Activated CD4-positive, alpha-beta T cell treated with anti-CD3 and anti-CD28 coated beads for 1 hour (primary cell): ENCODE results near the gene TMEM175.

ENCODE experiments used
- DNase-seq: peaks from one replicate; pipeline ENCODE4 v3.0.0-alpha.2; 2020

The TMEM175 gene

DNA sequence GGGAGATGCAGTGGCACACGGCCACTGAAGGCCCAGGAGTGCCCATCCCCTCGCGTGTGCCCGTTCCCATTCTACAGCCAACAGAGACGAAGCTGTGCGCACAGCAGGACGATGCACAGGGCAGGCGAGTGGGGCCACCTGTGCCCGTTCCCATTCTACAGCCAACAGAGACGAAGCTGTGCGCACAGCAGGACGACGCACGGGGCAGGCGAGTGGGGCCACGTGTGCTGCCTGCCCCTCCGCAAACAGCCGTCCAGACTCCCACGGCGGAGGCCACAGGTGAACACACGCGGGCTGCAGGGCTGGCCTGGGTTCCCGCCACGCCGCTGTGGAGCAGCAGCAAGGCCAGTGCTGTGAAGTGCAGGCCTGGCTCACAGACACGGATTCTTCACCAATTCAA, 32.2 kb upstream of the TMEM175 start:
- DNase-seq: no peak

DNA sequence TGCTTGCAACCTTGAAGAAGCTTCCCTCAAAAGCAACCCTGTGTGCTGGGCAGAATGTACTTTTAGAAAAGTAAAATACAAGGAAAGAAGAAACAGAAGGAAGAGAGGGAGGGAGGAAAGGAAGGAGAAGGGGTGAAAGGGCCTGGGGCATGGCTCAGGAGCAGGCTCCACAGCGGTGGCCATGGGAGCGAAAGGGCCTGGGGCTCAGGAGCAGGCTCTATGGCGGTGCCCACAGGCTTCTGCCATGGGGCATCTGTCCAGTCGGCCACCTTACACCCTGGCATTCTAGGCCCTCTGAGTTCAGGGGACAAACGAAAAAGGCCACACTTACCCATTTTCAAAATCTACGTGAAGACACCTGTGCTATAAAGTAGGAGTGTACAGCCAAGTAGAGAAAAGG, 31.5 kb upstream of the TMEM175 start:
- DNase-seq: no peak

DNA sequence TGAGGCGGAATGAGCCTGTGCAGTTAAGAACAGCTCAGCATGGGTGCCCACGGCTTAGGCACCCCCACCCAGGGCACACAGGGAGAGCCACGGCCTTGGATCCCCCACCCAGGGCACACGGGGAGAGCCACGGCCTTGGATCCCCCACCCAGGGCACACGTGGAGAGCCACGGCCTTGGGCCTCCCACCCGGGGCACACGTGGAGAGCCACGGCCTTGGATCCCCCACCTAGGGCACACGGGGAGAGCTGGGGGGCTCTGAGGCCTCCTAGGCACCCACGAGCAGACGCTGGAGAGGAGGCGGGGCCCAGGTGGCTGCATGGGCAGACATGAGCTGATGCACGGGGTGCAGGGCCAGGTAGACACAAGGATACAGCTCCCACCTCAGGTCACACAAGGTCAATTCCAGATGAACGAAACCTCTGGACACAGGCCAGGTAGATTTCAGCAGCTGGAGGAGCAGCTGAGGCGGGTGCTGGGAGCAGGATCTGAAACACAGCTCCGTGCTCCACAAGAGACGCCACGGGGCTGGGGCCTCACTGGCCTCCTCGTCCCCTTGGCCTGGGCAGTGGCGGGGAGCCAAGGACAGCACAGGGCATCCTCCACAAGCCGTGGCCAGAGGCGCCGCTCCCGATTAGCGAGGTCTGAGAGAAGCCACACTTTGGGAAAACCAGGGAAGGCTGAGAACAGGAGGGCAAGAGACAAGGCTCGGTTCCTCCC, 30.9 kb upstream of the TMEM175 start:
- no peak for DNase-seq

DNA sequence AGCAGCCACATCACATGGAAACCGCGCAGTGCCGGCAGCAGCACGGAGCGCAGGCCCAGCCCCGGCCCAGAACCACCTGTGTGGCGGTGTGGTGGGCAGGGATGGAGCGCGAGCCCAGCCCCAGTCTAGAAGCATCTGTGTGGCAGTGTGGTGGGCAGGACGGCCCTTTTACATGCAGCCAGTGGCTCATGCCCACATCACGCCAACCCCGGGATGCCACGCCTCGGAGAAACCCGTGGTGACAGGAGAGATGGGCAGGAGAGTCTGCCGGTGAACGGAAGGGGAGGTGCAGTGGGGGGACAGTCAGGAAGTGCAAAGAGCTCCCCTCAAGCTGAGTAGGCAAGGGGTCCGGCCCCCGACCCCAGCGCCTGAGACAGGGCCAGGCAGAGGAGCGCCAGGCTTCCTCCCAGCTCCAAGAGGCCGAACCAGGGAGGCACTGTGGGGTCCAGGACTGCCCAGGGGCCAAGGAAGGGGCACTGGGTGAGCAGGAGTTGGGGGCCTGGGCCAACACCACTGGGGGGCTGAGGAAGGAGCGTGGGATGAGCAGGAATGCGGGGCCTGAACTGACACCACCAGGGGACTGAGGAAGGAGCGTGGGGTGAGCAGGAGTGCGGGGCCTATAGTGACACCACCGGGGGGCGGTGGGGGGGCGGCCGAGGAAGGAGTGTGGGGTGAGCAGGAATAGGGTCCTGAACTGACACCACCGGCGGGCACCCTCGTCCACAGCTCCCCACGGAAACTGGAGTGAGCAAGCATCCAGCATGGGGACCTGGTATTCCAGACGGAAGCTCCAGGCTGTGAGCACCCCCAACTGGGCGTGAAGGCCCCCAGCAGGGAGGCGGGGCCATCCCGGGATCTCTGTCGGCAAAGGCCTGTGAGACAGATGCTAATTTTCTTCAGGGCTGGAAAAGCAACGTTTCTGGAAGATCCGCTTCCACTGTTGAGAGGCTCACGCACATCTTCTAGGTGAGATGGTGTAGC, 28.9 kb upstream of the TMEM175 start:
- DNase-seq: no peak

DNA sequence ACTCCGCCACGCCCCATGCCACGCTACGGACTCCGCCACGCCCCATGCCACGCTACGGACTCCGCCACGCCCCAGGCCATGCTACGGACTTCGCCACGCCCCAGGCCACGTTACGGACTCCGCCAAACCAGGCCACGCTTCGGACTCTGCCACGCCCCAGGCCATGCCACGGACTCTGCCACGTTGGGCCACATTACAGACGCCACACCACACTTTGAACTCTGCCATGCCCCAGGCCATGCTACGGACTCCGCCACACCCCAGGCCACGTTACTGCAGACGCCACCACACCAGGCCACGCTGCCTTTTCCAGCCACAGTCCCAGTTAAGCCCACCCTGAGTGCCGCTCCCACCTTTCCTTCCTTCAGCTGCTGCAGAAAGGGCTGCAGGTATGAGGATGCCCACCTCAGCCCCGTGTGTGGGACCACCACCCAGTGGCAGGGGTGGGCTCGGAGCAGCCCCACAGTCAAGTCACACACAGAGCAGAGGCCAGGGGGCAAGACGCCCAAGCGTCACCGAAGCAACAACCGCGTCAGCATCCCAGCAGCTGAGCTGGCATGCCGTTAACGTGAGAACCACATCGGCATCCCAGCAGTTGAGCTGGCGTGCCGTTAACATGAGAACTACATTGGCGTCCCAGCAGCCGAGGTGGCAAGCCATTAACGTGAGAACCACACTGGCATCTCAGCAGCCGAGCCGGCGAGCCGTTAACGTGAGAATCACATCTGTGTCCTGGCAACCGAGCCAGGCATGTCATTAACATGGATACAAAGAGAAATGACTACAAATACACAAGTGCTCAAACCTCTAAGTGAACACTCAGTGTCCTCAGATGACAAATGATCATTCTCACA, 26.5 kb upstream of the TMEM175 start:
- DNase-seq: no peak

DNA sequence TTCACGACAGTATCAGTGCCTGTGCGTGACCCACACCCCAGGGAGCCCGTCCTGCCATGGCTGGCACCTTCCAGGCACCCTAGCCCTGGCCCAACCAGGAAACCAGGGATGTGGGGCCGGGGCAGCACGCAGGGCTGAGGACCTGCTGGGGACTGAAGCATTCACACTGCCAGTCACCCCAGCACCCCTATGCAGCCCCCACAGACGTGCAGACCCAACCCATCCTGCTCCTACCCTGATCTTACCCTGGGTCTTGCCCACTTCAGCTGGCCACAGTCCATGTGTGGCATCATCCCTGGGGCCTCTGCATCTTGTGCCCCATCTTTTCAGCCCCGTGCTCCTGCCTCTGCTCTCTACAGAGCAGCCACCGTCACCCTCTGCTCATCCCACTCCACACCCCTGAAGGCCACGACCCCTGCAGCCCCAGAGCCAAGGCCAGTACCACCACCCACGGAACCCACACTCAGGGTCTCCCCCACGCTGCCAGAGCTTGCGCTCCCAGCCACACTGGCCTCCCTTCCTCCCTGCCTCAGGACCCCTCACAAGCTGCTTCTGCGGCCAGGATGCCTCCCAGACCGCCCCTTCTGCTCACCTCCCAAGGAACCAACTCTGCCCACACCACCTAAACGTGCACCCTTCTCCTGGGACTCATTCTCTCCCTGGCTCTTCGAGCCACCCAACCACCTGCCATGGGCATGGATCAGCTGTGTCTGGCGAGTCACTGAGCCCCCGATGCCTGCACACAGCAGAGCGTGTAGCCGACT, 25.7 kb upstream of the TMEM175 start:
- DNase-seq: no peak

DNA sequence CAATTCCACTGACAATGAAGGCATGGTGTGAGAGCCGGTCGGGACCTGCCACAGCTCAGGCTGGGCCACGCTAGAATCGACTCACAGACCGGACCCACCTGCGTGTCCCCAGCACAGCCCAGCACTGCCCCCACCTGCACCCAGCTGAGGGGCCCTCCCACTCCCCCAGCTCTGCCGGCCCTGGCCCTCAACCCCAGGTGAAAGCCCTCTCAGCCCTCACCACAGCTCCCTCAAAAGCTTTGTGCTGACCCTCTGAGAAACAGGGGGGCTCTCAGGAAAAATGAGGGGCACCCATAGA, 25.2 kb upstream of the TMEM175 start:
- no peak for DNase-seq

DNA sequence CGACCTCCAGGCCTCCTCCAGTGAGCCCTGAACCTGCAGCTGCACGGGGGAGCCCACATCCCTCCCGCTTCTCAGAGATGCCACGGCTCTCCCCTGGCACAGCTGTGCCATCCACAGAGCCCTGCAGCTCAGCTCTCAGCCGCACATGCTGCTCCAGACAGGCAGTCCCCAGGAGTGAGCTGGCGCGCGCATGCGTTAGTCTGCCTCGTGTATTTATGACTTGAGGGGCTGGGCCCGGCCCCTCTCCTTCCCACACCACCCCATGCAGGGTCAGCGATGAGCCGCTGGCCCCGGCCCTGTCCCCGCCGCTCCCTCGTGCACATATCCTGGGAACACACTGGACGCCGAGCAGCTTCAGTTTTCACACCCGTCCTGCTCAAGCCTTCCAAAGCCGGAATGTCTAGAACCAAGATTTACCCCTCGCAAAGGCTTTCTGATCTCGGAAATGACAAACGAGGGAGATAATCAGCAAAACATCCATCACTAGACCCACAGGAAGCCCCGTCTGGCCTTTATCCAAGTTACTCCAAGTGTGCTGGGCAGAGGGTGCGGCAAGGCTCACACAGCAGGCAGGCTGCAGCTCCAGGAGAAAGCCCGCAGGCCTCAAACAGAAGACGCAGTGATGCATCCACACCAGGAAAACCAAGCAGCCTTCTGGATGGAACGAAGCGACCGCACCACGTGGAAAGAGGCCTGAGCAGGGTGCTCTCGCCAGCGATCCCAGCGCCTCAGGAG, 24.4 kb upstream of the TMEM175 start:
- no peak for DNase-seq

DNA sequence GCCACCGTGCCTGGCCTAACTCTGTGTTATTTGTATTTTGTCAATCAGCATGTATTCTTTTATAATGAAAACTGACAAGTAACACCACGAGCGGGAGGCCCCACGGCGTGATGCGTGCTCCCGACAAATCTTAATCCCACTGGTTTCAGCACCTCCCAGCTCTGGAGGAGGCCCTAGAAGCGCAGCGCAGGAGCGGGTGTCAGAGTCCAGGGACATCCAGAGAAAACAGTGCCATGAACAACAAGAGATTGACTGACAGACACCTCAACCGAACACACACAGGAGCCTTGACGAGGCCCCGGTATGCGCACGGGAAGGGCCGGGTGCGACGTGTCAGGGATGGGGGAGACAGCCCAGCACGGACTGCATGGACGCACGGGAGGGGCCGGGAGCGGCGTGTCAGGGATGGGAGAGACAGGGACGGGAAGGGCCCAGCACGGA, 23.1 kb upstream of the TMEM175 start:
- DNase-seq: no peak

DNA sequence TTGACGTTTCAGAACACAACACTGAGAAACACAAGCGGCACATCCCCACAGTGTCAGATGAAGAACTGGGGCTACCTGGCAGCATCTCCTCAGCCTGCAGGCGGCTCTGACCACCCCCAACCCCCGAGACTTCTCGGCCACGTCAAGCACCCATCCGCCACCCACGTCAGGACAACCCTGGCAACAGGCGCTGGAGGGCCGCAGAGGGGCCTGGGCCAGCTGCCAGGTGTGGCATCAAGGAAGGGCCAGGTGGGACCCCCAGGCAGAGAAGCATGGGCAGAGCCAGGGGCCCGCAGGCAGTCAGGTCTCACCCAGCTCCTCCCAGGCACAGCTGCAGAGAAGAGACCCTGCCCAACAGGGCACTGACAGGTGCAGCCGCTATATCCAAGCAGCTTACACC, 22.4 kb upstream of the TMEM175 start:
- no peak for DNase-seq

DNA sequence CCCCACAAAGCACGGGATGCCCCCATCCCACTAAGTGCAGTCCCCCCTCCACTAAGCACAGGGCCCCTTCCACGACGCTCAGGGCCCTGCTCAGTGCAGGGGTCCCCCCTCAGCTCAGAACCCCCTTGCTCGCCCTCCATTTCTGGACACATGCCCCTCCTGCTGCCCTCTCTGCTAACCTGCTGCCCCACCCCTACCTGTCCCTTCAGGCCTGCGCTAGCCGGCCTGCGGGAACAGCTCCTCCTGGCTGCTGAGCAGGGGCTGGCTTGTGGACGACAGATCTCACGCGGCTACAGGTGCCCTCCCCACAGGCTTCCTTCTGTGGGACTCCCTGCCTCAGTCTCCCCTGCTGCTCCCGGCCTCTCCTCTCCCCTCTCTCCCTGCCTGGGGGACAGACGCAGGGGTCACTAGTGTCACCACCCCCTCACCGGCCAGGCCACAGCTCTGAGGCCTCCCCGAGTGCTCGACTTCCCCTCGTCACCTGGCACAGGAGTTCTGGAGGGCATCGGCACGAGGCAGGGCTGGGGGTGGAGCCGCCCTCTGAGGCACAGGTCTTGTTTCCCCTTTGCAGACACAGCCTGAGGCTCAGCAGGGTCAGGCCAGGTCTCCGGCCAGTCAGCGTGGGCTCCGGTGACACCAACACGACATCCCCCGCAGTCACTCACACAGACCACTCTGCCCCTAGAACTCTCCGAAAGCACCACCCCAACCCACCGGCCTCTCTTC, 21.7 kb upstream of the TMEM175 start:
- DNase-seq: no peak

DNA sequence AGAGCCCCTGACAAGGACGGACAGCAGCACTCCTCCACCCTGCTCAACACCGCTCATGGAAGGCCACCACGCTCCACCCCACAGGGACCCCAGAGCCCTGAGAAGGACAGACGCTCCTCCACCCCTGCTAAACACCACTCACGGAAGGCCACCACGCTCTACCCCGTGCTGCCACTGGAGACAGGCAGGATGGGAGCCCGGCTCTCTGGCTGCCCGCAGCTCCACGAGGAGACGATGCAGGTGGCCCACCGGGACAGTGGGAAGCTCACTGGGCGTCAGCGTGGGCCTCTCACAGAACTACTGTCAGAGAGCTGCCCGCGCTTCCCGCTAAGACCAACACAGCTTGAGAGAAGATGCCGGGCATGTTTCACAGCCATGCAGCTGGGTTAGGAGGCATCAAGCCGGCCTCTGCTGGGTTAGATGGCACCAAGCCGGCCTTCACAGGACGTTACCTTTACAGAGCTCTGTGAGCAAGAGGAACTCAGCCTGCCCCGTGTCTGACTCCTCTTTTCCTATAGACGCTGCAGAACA, 21.0 kb upstream of the TMEM175 start:
- DNase-seq: no peak

DNA sequence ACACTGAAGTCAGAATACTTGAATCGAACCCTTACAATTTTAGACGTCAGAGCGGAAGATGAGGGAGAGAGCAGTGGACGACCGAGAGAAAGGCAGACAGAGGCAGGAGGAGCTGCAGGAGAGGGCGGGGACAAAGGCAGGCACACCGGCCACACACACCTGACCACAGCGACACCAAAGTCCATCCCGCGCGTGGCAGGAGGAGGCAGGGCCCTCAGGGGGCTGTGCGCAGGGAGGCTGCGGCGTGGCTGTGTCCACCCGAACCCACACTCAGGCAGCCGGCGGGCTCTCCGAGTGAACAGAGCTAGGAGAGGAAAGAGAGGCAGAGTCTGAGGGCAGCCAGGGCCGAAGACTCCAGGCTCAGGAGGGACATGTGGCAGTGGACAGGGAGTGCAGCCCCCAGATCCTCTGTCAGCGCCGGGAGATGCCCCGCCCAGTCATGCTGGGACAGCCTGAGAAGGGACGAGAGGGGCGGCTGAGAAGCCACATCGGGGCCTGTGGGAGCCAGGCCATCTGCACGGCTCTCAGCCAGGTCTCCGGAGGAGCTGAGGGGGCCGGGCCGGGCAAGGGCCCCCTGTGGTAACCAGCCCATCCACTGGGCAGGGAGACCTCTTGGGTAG, 20.3 kb upstream of the TMEM175 start:
- DNase-seq: no peak

DNA sequence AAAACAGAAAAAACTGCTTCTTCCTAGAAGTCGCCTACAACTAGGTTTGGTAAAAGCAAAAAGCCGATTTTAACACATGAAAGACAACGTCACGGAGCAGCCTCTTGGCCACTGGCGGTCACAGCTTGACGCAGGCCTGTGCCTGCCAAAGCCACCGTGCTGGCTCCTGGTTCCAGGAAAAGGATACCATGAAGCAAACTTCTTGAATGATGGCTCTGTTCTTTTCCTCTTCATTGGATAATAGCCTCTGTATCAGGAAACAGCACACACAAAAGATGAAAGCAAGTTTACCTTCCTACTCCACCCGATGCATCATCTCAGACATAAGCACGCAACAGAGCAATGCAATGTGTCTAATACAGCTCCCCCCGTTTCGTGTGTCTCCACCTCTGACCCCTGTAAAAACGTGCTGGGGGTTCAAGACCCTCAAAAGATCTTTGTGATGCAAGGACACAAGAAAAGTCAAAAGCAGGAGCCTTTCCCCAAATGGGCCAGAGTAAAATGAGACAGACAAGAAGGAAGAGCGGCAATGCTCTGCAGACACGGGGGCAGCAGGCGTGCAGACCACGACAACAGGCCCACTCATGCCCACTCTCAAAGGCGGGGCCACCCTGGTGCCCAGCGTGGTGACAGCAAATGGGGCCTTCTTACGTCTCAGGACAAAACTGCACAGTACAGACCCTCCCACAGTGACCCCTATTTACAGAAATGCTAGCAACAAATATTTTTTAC, 19.5 kb upstream of the TMEM175 start:
- no peak for DNase-seq

DNA sequence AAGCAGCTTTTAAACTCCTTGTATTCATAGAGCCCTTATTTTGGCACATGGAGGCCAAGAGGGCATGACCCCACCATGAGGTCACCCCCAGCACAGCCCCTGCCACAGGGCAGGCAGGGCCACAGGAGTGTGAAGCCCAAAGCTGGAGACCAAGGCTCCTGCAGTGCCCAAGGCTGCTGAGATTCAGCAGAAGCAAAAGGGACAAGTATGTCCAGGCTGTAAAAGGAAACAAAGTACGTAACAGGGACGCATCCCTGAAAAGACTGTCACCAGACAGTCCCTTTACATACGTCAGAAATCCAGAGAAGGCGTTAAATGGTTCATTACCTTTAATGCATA, 19.0 kb upstream of the TMEM175 start:
- DNase-seq: no peak

DNA sequence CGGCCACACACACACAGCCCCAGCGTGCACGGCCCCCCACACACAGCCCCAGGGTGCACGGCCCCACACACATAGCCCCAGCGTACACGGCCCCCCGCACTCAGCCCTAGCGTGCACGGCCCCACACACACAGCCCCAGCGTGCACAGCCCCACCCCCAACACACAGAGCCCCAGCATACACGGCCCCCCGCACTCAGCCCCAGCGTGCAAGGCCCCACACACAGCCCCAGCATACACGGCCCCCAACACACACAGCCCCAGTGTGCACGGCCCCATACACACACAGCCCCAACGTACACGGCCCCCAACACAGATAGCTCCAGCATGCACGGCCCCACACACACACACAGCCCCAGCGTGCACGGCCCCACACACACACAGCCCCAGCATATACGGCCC, 17.7 kb upstream of the TMEM175 start:
- DNase-seq: no peak

DNA sequence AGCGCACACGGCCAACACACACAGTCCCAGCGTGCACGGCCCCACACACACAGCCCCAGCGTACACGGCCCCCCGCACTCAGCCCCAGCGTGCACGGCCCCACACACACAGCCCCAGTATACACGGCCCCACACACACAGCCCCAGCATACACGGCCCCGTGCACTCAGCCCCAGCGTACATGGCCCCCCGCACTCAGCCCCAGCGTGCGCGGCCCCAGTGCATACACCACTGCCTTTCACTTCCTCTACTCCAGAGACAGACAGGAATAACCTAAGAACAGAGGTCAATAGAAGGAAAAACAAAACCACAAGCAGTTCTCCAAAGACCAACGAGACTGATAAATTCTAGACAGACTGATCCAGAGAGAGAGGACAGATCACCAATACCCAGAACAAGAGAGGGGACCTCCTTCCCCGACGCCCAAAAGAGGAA, 17.2 kb upstream of the TMEM175 start:
- DNase-seq: no peak

DNA sequence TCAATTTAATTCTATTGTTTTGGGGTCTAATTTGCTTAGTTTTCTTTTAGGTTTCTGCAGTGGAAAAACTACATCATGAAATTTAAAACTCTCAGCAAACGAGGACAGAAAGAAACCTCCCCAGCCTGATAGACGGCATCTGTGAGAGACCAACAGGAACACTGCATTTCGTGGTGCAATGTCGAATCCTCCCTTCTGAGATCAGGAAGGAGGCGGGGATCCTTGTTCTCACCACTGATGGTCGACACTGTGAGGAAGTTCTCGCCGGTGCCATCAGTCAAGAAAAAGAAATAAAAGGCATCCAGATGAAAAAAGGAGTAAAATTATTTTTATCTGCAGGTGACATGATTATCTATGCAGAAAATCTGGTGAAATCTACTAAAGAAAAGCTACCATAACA, 16.7 kb upstream of the TMEM175 start:
- DNase-seq: no peak

DNA sequence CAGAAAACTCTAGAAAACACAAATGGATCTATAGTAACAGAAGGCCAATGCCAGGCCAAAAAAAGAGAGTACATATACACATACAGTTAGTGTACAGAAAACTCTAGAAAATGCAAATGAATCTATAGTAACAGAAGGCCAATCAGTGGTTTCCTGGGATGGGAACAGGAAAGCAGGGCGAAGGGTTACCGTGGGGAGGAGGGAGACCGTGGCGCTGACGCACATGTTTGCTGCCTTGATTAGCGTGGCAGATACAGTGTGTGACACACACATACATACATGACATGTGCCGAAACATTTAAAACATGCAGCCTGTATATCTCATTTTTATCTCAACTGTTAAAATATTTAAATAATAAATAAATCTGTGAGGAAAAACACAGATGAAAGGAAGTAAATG, 14.8 kb upstream of the TMEM175 start:
- no peak for DNase-seq

DNA sequence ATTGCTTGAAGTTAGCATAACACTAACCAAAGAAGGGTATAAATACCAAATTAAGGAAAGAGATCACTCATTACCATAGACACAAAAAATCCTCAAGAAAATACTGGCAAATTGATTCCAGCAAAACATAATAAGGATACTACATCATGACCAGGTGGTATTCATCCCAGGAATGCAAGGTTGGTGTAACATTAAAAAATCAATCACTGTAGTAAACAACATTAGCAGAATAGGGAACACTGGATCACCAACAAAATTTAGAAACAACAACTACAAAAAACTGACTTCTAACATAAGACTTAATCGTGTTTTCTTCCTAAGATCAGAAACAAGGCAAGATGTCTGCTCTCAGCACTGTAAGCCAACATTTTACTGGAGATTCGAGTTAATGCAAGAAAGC, 14.3 kb upstream of the TMEM175 start:
- no peak for DNase-seq
